H9 (cell line): ENCODE results near the gene RNU5B-1. TPM values are rescaled to one million over a fixed set of nuclear protein-coding genes. Genes with fewer than 3 reads are reported as not detected.

Experiments used
- DNase-seq: peaks from one replicate; pipeline ENCODE4 v3.0.0-alpha.2; 2017
- H2AFZ ChIP-seq: one replicate; pipeline ENCODE4 v1.6.1; 2013; ENCODE audit warnings: mild to moderate bottlenecking, low read length, control low read depth, moderate library complexity
- H2AK5ac ChIP-seq: 2 replicates; pipeline ENCODE4 v1.6.1; 2013; ENCODE audit warnings: low read length, control low read depth, mixed read lengths; ENCODE audit not compliant: insufficient read length
- H2BK120ac ChIP-seq: one replicate; pipeline ENCODE4 v1.6.1; 2013; ENCODE audit warnings: low read depth, mild to moderate bottlenecking, low read length, control low read depth, inconsistent platforms; ENCODE audit not compliant: poor library complexity, severe bottlenecking
- H2BK12ac ChIP-seq: 2 replicates; pipeline ENCODE4 v1.6.1; 2013; ENCODE audit warnings: low read length, control low read depth, mixed read lengths, low read depth; ENCODE audit not compliant: insufficient read length
- H2BK15ac ChIP-seq: 2 replicates; pipeline ENCODE4 v1.6.1; 2013; ENCODE audit warnings: low read depth, low read length, control low read depth
- H2BK20ac ChIP-seq: one replicate; pipeline ENCODE4 v1.6.1; 2013; ENCODE audit warnings: low read depth, mild to moderate bottlenecking, low read length, control low read depth, inconsistent platforms; ENCODE audit not compliant: poor library complexity, severe bottlenecking
- H2BK5ac ChIP-seq: 2 replicates; pipeline ENCODE4 v1.6.1; 2013; ENCODE audit warnings: low read length, control low read depth, mixed read lengths; ENCODE audit not compliant: insufficient read length
- H3K14ac ChIP-seq: 2 replicates; pipeline ENCODE4 v1.6.1; 2013; ENCODE audit warnings: low read length, control low read depth; ENCODE audit not compliant: insufficient read depth
- H3K18ac ChIP-seq: 2 replicates; pipeline ENCODE4 v1.6.1; 2013; ENCODE audit warnings: low read depth, mild to moderate bottlenecking, mixed read lengths, low read length, control low read depth; ENCODE audit not compliant: insufficient read length
- H3K23ac ChIP-seq: 2 replicates; pipeline ENCODE4 v1.6.1; 2013; ENCODE audit warnings: low read length, control low read depth, mixed read lengths, low read depth; ENCODE audit not compliant: insufficient read length
- H3K23me2 ChIP-seq: 2 replicates; pipeline ENCODE4 v1.6.1; 2013; ENCODE audit warnings: low read depth, mild to moderate bottlenecking, mixed read lengths, low read length, control low read depth; ENCODE audit not compliant: insufficient read length, poor library complexity, severe bottlenecking
- H3K27ac ChIP-seq: 2 replicates; pipeline ENCODE4 v1.5.1; 2013; ENCODE audit warnings: low read length, control low read depth, mixed read lengths, low read depth; ENCODE audit not compliant: insufficient read length
- H3K27me3 ChIP-seq: 2 replicates; pipeline ENCODE4 v1.6.1; 2013; ENCODE audit warnings: low read length, control low read depth, inconsistent platforms; ENCODE audit not compliant: insufficient read depth
- H3K4ac ChIP-seq: 2 replicates; pipeline ENCODE4 v1.6.1; 2013; ENCODE audit warnings: low read depth, mild to moderate bottlenecking, control low read depth, inconsistent platforms, low read length, moderate library complexity
- H3K4me1 ChIP-seq: 2 replicates; pipeline ENCODE4 v1.6.1; 2013; ENCODE audit warnings: low read length, control low read depth, inconsistent platforms; ENCODE audit not compliant: insufficient read depth
- H3K4me2 ChIP-seq: 2 replicates; pipeline ENCODE4 v1.6.1; 2013; ENCODE audit warnings: low read length, control low read depth, mixed read lengths; ENCODE audit not compliant: insufficient read length, insufficient read depth
- H3K56ac ChIP-seq: 2 replicates; pipeline ENCODE4 v1.6.1; 2013; ENCODE audit warnings: low read depth, mild to moderate bottlenecking, mixed read lengths, low read length, control low read depth; ENCODE audit not compliant: insufficient read length
- H3K79me1 ChIP-seq: 2 replicates; pipeline ENCODE4 v1.6.1; 2013; ENCODE audit warnings: low read depth, mild to moderate bottlenecking, moderate library complexity, low read length, control low read depth, inconsistent platforms; ENCODE audit not compliant: insufficient read depth, poor library complexity, severe bottlenecking
- H3K79me2 ChIP-seq: 2 replicates; pipeline ENCODE4 v1.6.1; 2013; ENCODE audit warnings: low read length, control low read depth, inconsistent platforms; ENCODE audit not compliant: insufficient read depth
- H3K9ac ChIP-seq: 2 replicates; pipeline ENCODE4 v1.6.1; 2013; ENCODE audit warnings: low read length, control low read depth, mixed read lengths; ENCODE audit not compliant: insufficient read length; ENCODE audit errors: extremely low read depth
- H3K9me3 ChIP-seq: one replicate; pipeline ENCODE4 v1.6.1; 2013; ENCODE audit warnings: low read depth, low read length, inconsistent platforms; ENCODE audit not compliant: control insufficient read depth
- H3T11ph ChIP-seq: one replicate; pipeline ENCODE4 v1.6.1; 2013; ENCODE audit warnings: mild to moderate bottlenecking, low read length, control low read depth, inconsistent platforms
- H4K20me1 ChIP-seq: one replicate; pipeline ENCODE4 v1.6.1; 2013; ENCODE audit not compliant: control insufficient read depth, insufficient read length, insufficient read depth
- H4K5ac ChIP-seq: 2 replicates; pipeline ENCODE4 v1.6.1; 2013; ENCODE audit warnings: low read depth, mild to moderate bottlenecking, mixed read lengths, low read length, control low read depth; ENCODE audit not compliant: insufficient read length
- H4K8ac ChIP-seq: replicated peaks from 2 replicates; pipeline ENCODE4 v1.6.1; 2013; ENCODE audit warnings: low read length, control low read depth, mixed read lengths, low read depth; ENCODE audit not compliant: insufficient read length
- H4K91ac ChIP-seq: 2 replicates; pipeline ENCODE4 v1.6.1; 2013; ENCODE audit warnings: low read depth, mild to moderate bottlenecking, moderate library complexity, mixed read lengths, low read length, control low read depth; ENCODE audit not compliant: insufficient read length
- H3K27ac Mint-ChIP-seq, 3 experiments: 2 replicates in 2 of 3; 3 replicates in 1 of 3; pipeline ENCODE4 v1.8.0; 2020 to 2021; ENCODE audit warnings: mixed read lengths in 3 of 3, mild to moderate bottlenecking in 1 of 3, moderate library complexity in 1 of 3
- H3K27me3 Mint-ChIP-seq: 2 replicates; pipeline ENCODE4 v1.8.0; 2021; ENCODE audit warnings: low read depth, mild to moderate bottlenecking, moderate library complexity, mixed read lengths
- H3K36me3 Mint-ChIP-seq, 3 experiments: 2 replicates in 2 of 3; 3 replicates in 1 of 3; pipeline ENCODE4 v1.8.0; 2020 to 2021; ENCODE audit warnings: low read depth in 3 of 3, mixed read lengths in 3 of 3; ENCODE audit not compliant: insufficient read depth in 1 of 3
- H3K4me1 Mint-ChIP-seq, 2 experiments: 2 replicates each; pipeline ENCODE4 v1.8.0; 2020; ENCODE audit warnings: mixed read lengths in 2 of 2
- H3K4me3 Mint-ChIP-seq, 2 experiments: 2 replicates in 1 of 2; 3 replicates in 1 of 2; pipeline ENCODE4 v1.8.0; 2020 to 2021; ENCODE audit warnings: mild to moderate bottlenecking in 2 of 2, mixed read lengths in 2 of 2, moderate library complexity in 1 of 2
- H3K9me3 Mint-ChIP-seq, 2 experiments: 2 replicates in 1 of 2; 3 replicates in 1 of 2; pipeline ENCODE4 v1.8.0; 2020; ENCODE audit warnings: mild to moderate bottlenecking in 2 of 2, mixed read lengths in 2 of 2, moderate library complexity in 1 of 2
- WGBS: extraction: QIAGEN DNeasy Blood & Tissue Kit; methylation state at CpG from one replicate; pipeline ENCODE4 v1.1.7; 2013; ENCODE audit warnings: missing lambda C conversion rate, low lambda C conversion rate, mixed read lengths; ENCODE audit not compliant: insufficient read length; ENCODE audit errors: extremely low coverage; 5-methylcytosine and 5-hydroxymethylcytosine counted together
- total RNA-seq: library from RNA; stranded (reverse); gene quantifications from 2 replicates; pipeline ENCODE4 v1.2.1, GENCODE V29; 2021
- TF ChIP-seq, protein P1 (sequence below): fragments of 200-600 bp; sonication (generic); conservative IDR thresholded peaks from 3 replicates; pipeline ENCODE4 v1.8.0; 2021; ENCODE audit warnings: antibody characterized with exemption, mild to moderate bottlenecking

RNU5B-1 gene
- total RNA-seq, 1 experiment from 2014 or later = not detected

GRCh38 chr15:65264863-65265430, 39.5 kb upstream of the RNU5B-1 start:
- Histone ChIP-seq H3K4ac (no peak overlapping the region), H3K27me3 (no peaks in the 10 kb centered on the region), H2AK5ac (no peak overlapping the region), H3K79me2 (no peaks in the 10 kb centered on the region), H3K23ac (no peak overlapping the region), H3T11ph (no peak overlapping the region), H3K4me2 (no peak overlapping the region), H3K4me1 (no peaks in the 10 kb centered on the region; the same call in 1 of the 2 replicates), H2BK15ac (no peak overlapping the region), H2BK120ac (no peak overlapping the region), H2BK12ac (no peak overlapping the region), H4K8ac (no peak overlapping the region), H4K20me1 (no peaks in the 10 kb centered on the region), H3K23me2 (no peaks in the 10 kb centered on the region), H2BK20ac (no peak overlapping the region), H3K9ac (no peak overlapping the region), H3K56ac (no peak overlapping the region), H3K79me1 (no peaks in the 10 kb centered on the region), H2BK5ac (no peak overlapping the region), H4K91ac (no peak overlapping the region), H4K5ac (no peak overlapping the region), H3K27ac (no peak overlapping the region), H3K9me3 (no peaks in the 10 kb centered on the region), H3K14ac (no peak overlapping the region), H2AFZ (no peak overlapping the region), H3K18ac (no peak overlapping the region)
- no peak overlapping the region for H3K4me3 Mint-ChIP-seq
- H3K27me3 Mint-ChIP-seq = no peaks in the 10 kb centered on the region
- WGBS = no CpG with 5 or more reads among the region's 2 CpGs
- peaks cover 23 to 27% of the 10 kb centered on the region in 2 experiments for H3K4me1 Mint-ChIP-seq
- no peaks in the 10 kb centered on the region for H3K9me3 Mint-ChIP-seq
- TF ChIP-seq, protein P1, sequence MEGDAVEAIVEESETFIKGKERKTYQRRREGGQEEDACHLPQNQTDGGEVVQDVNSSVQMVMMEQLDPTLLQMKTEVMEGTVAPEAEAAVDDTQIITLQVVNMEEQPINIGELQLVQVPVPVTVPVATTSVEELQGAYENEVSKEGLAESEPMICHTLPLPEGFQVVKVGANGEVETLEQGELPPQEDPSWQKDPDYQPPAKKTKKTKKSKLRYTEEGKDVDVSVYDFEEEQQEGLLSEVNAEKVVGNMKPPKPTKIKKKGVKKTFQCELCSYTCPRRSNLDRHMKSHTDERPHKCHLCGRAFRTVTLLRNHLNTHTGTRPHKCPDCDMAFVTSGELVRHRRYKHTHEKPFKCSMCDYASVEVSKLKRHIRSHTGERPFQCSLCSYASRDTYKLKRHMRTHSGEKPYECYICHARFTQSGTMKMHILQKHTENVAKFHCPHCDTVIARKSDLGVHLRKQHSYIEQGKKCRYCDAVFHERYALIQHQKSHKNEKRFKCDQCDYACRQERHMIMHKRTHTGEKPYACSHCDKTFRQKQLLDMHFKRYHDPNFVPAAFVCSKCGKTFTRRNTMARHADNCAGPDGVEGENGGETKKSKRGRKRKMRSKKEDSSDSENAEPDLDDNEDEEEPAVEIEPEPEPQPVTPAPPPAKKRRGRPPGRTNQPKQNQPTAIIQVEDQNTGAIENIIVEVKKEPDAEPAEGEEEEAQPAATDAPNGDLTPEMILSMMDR = no peak
- DNase-seq = no peak
- peaks cover 0 to 21% (median 19%) of the 10 kb centered on the region in 3 experiments; a peak in 5 of 7 replicates for H3K36me3 Mint-ChIP-seq
- peak overlapping the region in 2 of 3 experiments; percentile 44; a peak in 2 of 7 replicates for H3K27ac Mint-ChIP-seq
